H4 (cell line): ENCODE data around the gene ZDHHC24. TPM values are rescaled to one million over a fixed set of nuclear protein-coding genes. Genes with fewer than 3 reads are reported as not detected.

ENCODE experiments used
- DNase-seq: peaks from one replicate; pipeline ENCODE4 v3.0.0-alpha.2; 2015; ENCODE audit warnings: low spot score
- total RNA-seq: library from RNA; depleted of rRNA; stranded (reverse); fragments of >200 nt; shearing (Covaris generic); gene quantifications from 2 replicates; pipeline ENCODE4 v1.2.3, GENCODE V29; 2014

ZDHHC24 gene
- total RNA-seq, 1 experiment from 2014 or later, result 7.0 TPM

GRCh38 chr11:66494935-66495334 is 50.9 kb downstream of the ZDHHC24 start:
- DNase-seq, result no peak

GRCh38 chr11:66494458-66494857 is 51.4 kb downstream of the ZDHHC24 start:
- no peak for DNase-seq

DNA sequence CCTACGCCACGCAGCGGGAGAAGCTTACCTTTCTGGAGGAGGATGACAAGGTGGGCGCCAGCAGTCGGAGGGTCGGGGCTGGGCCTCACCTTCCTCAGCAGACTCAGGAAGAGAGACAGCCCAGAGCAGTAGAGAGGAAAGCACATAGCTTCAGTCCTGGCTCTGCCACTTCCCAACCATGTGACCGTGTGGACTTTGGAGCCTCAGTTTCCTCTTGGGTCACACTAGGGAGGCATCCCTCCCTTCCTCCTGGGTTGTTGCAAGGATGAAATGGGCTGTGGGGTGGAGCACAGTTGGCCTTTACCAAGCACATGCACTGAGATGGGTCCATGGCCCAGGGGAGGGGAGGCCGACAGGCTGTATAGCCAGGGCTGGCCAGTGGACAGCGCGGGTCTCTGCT is 52.7 kb downstream of the ZDHHC24 start:
- no peak for DNase-seq

- no peak for DNase-seq
These were observed 53.5 kb downstream of the ZDHHC24 start for GRCh38 chr11:66492161-66492865.

GRCh38 chr11:66491315-66491935 is 54.4 kb downstream of the ZDHHC24 start:
- DNase-seq, result no peak

GRCh38 chr11:66489636-66490035 is 56.2 kb downstream of the ZDHHC24 start:
- no peak for DNase-seq

GRCh38 chr11:66488957-66489356 is 56.9 kb downstream of the ZDHHC24 start:
- no peak for DNase-seq

DNA sequence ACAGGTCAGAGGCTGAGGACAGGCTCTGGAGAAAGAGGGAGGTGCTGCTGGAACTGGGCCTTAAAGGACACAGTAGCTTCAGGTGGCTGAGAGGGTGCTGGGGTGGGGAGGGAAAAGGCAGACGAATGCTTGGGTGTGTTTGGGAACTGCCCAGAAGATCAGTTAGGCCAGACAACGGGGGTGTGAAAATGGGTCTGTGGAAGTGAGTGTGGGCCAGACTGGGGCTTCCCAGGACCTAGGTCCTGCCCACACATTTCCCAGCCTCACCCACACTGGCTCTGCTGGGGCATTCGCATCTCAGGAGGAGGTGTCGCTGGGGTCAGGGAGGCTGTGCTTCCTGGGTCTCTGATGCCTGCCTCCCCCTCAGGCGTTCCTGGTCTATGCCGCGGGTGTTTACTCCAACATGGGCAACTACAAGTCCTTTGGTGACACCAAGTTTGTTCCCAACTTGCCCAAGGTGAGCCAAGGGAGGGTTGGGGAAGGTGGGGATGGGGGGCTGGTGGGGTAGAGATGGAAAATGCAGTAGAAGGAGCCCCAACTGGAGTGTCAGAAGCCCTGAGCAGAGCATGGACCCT is 61.0 kb downstream of the ZDHHC24 start:
- DNase-seq, result no peak

- DNase-seq, result peak; percentile 92
These were observed 65.5 kb downstream of the ZDHHC24 start, which contains the start of gene DPP3 for GRCh38 chr11:66480117-66480938. TSS of gene DPP3 (plus strand) at chr11:66480434. CDS start at chr11:66482201, 1,767 bp downstream.

DNA sequence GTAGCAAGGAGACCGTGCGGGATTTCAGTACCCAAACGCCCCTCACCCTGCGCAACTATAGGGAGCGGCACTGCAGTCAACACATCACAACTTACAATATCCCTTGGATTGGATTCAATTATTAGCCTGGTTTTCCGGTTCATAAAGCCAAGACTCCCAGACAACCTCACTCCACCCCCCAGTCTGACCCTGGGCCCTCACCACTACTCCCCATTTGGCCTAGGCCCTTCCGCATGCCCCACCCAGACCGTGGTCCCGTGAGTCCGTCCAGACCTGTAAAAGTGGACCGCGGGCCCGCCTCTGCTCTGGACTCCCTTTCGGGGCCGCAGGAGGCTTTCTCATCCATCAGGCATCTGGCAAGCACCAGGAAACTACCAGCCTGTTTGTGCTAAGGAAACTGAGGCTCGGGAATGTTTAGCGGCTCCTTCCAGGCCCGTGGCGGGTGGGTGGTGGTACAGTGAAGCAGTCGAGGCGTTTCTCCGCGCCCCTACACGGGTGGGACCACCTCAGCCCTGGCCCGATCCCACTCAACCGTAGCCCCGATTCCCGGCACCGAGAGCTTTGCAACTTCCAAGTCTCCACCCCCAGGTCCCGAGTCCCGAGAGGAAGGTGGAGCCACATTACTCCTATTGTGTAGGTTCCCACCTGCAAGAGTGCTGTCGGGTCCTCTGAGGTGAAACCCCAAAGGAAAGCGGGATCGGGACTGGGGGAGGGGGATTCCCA is 66.3 kb downstream of the ZDHHC24 start:
- DNase-seq, result peak; percentile 10

DNA sequence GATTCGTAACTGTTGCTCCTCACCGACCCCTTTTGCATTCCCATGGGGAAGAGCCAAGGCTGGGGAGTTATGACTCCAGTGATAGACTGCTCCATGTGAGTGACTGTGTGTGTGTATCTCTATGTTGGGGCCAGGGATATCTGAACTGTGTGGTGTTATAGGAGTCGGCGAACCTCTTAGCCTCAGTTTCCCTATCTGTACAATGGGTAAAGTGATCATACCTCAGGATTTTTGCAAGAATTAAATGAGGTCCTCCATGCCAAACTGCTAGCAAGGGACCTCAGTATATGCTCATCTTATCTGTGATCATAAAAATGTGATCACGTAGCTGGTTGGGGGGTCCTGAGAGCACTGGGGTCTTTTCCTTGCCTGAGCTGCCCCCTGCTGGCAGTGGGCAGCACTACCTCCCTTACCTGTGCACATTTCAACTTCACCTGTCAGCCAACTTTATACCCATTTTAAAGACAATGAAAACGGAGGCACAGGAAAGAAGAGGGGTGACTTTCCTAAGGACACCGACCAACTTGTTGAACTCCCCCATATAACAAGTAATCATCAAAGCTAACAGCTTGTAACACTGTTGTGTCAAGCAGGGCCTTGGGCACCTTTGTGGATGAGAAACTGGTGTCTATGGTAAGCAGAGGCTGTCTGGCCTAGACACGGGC is 67.0 kb downstream of the ZDHHC24 start:
- no peak for DNase-seq

- no peak for DNase-seq
These were observed 68.3 kb downstream of the ZDHHC24 start for GRCh38 chr11:66477263-66478201.

DNA sequence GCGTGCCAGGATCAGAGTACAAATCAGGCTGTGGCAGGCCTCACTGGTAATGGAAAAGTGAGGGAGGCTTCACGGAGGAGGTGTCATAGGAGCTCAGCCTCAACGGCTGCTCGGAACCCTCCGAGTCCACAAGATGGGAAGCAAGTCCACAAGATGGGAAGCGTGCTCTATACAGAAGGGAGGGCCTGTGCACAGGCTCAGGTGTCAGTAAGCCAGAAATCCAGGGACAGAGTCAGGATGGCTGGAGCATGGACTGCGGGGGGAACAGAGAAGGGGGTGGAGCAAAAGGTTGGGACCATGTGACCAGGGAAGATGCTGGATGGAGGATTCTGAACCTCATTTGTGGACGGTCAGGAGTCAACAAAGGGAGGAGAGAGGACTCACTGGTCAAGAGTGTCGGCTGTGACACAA is 69.0 kb downstream of the ZDHHC24 start:
- DNase-seq, result no peak

GRCh38 chr11:66476173-66476840 is 69.5 kb downstream of the ZDHHC24 start:
- DNase-seq, result no peak

DNA sequence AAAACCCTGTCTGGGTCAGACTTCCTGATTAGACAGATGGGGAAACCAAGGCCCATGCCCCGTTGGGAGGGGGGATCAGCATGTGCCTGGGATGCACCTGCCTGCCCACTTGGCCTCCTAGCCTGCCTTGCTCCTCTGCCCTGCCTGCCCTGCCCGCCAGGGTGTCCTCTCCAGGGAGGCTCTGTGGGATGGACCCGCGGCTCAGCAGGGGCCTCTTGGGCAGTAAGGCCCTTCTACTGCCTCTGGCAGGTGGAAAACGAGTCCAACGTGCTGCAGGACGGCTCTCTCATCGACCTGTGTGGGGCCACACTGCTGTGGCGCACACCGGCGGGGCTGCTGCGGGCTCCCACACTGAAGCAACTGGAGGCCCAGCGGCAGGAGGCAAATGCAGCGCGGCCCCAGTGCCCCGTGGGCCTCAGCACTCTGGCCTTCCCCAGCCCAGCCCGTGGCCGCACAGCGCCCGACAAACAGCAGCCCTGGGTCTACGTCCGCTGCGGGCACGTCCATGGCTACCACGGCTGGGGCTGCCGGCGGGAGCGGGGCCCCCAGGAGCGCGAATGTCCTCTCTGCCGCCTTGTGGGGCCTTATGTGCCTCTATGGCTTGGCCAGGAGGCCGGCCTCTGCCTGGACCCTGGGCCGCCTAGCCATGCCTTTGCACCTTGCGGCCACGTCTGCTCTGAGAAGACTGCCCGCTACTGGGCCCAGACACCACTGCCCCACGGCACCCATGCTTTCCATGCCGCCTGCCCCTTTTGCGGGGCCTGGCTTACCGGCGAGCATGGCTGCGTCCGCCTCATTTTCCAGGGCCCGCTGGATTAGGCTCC is 70.3 kb downstream of the ZDHHC24 start:
- DNase-seq, result no peak

GRCh38 chr11:66473608-66474515 is 72.0 kb downstream of the ZDHHC24 start:
- no peak for DNase-seq

GRCh38 chr11:66473167-66473566 is 72.7 kb downstream of the ZDHHC24 start:
- DNase-seq, result no peak
